Keratinocyte (primary cell): ENCODE measurements around the gene USP46.

Experiments
- CTCF ChIP-seq, 3 experiments: IDR thresholded peaks in 1 of 3; conservative IDR thresholded peaks in 1 of 3; optimal IDR thresholded peaks in 1 of 3; 2 replicates in 2 of 3; 3 replicates in 1 of 3; pipeline versions ENCODE3 to v1.5.1; 2011; ENCODE audit warnings: low read length in 3 of 3, mild to moderate bottlenecking in 3 of 3, moderate library complexity in 2 of 3, control low read depth in 1 of 3, inconsistent platforms in 1 of 3; ENCODE audit not compliant: insufficient read depth in 2 of 3; ENCODE audit errors: extremely low read depth in 1 of 3
- EZH2 ChIP-seq: IDR thresholded peaks from one replicate; pipeline ENCODE4 v1.6.1; 2012; ENCODE audit warnings: inconsistent platforms, mild to moderate bottlenecking, low read length, moderate library complexity

- no peak for TF ChIP-seq EZH2
- TF ChIP-seq CTCF (optimal IDR thresholded peaks at IDR 0.05 in 1 of 3, IDR thresholded peaks at IDR 0.05 in 1 of 3, conservative IDR thresholded peaks at IDR 0.05 in 1 of 3; ENCODE audit: extremely low read depth in 1 of 3, insufficient read depth in 2 of 3, low read length in 3 of 3): no peak
Measured at GRCh38 chr4:52604215-52604614, 54.9 kb downstream of the USP46 start.
